Measurements from ENCODE around the gene STEEP1.

Gene STEEP1

GRCh38 chrX:119488749-119489148 lies 76.5 kb downstream of the STEEP1 start:
- peak; percentile 47 for DNase-seq (ENCODE audit: low spot score)

All from GM03348 (cell line).